ENCODE results near the gene WARS2.

The WARS2 gene

DNA sequence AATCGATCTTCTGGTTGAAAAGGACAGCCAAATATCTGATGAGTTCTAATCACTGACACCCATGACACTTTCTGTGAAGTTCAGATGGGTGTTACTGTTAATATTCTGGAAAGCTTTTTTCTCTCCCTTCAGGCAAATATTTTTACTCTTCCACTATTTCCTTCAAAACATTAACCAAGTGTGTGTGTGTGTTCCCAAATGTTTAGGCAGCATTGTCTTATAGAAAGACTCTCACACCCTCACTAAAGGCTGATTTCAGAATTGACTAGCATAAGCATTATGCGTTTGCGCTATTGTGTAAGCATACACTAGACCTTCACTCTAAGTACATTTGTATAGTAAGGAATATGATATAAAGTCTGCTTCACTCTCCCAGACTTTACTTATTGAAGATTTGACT, 24.7 kb downstream of the WARS2 start:
- Histone ChIP-seq H4K91ac (ENCODE audit: low read depth, low read length, poor library complexity) (no peak overlapping the region), H3K9me3 (replicated peaks in 1 of 2; ENCODE audit: control insufficient read depth in 2 of 2, insufficient read depth in 1 of 2, low read depth in 1 of 2, low read length in 2 of 2) (no peaks in the 10 kb centered on the region), H3K23ac (ENCODE audit: low read depth, low read length, poor library complexity) (no peak overlapping the region), H2BK12ac (ENCODE audit: low read length) (no peak overlapping the region), H3K18ac (ENCODE audit: low read length) (no peak overlapping the region), H2AK5ac (ENCODE audit: low read depth, low read length) (no peak overlapping the region), H3K27me3 (ENCODE audit: control insufficient read depth in 3 of 3, insufficient read depth in 3 of 3, low read depth in 1 of 3, low read length in 3 of 3) (no peaks in the 10 kb centered on the region), H2AFZ (ENCODE audit: low read length) (no peak overlapping the region), H3K4me1 (ENCODE audit: control insufficient read depth in 2 of 2, insufficient read depth in 1 of 2, low read depth in 1 of 2, low read length in 2 of 2) (peaks cover 0 to 11% of the 10 kb centered on the region in 2 donors), H3K4ac (ENCODE audit: low read length) (no peak overlapping the region), H3K9ac (ENCODE audit: low read depth, low read length, poor library complexity) (no peak overlapping the region), H3K36me3 (replicated peaks in 1 of 2; ENCODE audit: control insufficient read depth in 2 of 2, insufficient read depth in 2 of 2, low read length in 2 of 2) (no peaks in the 10 kb centered on the region), H3K4me3 (ENCODE audit: low read length in 2 of 2) (no peak overlapping the region), H3K27ac (replicated peaks; ENCODE audit: low read length) (no peak overlapping the region), H3K4me2 (ENCODE audit: insufficient read depth, low read length, poor library complexity, severe bottlenecking) (no peak overlapping the region), H4K8ac (ENCODE audit: low read depth, low read length) (no peak overlapping the region), H2BK120ac (ENCODE audit: low read depth, low read length) (no peak overlapping the region), H2BK5ac (ENCODE audit: low read length) (no peak overlapping the region), H3K79me1 (ENCODE audit: low read depth, low read length) (no peaks in the 10 kb centered on the region), H3K14ac (ENCODE audit: low read length) (no peak overlapping the region), H2BK15ac (ENCODE audit: low read length) (no peak overlapping the region)
- no peak for DNase-seq (ENCODE audit: low spot score)
- WGBS, 2 donors (ENCODE audit: extremely low coverage in 2 of 2, insufficient read length in 2 of 2, insufficient replicate concordance in 1 of 2) = no CpG with 5 or more reads among the region's 3 CpGs

DNA sequence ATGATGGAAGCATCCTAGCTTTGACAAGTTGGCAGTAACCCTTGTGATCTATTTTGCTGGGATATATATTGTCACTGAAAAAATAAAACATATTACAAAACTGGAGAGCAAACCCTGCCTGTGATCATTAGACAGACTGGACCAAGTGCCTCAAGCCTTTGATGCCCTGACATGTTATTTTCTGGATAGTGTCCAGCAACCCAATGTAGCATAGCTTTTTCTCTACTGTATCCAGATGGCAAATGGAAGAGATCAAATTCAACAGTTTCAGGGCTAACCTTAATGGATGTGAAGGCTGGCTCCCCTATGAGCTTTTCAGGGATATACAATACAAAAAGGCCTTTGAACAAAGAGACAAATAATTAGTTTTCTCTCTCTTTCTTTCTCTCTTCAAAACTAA, 25.1 kb downstream of the WARS2 start:
- H2AFZ ChIP-seq (ENCODE audit: low read length) = no peak overlapping the region
- H3K9ac ChIP-seq (ENCODE audit: low read depth, low read length, poor library complexity) = no peak overlapping the region
- H2BK12ac ChIP-seq (ENCODE audit: low read length) = no peak overlapping the region
- H3K4me3 ChIP-seq (ENCODE audit: low read length in 2 of 2) = no peak overlapping the region
- no peak overlapping the region for H3K18ac ChIP-seq (ENCODE audit: low read length)
- no peak overlapping the region for H3K4me2 ChIP-seq (ENCODE audit: insufficient read depth, low read length, poor library complexity, severe bottlenecking)
- H3K27me3 ChIP-seq (ENCODE audit: control insufficient read depth in 3 of 3, insufficient read depth in 3 of 3, low read depth in 1 of 3, low read length in 3 of 3) = no peaks in the 10 kb centered on the region
- DNase-seq (ENCODE audit: low spot score) = no peak
- no peak overlapping the region for H4K91ac ChIP-seq (ENCODE audit: low read depth, low read length, poor library complexity)
- H3K27ac ChIP-seq (replicated peaks; ENCODE audit: low read length) = no peak overlapping the region
- no peaks in the 10 kb centered on the region for H3K79me1 ChIP-seq (ENCODE audit: low read depth, low read length)
- no peak overlapping the region for H3K23ac ChIP-seq (ENCODE audit: low read depth, low read length, poor library complexity)
- no peak overlapping the region for H2BK120ac ChIP-seq (ENCODE audit: low read depth, low read length)
- no peaks in the 10 kb centered on the region for H3K36me3 ChIP-seq (replicated peaks in 1 of 2; ENCODE audit: control insufficient read depth in 2 of 2, insufficient read depth in 2 of 2, low read length in 2 of 2)
- H3K4ac ChIP-seq (ENCODE audit: low read length) = no peak overlapping the region
- no peak overlapping the region for H2AK5ac ChIP-seq (ENCODE audit: low read depth, low read length)
- peaks cover 0 to 11% of the 10 kb centered on the region in 2 donors for H3K4me1 ChIP-seq (ENCODE audit: control insufficient read depth in 2 of 2, insufficient read depth in 1 of 2, low read depth in 1 of 2, low read length in 2 of 2)
- no peak overlapping the region for H2BK15ac ChIP-seq (ENCODE audit: low read length)
- no peak overlapping the region for H4K8ac ChIP-seq (ENCODE audit: low read depth, low read length)
- no peak overlapping the region for H3K14ac ChIP-seq (ENCODE audit: low read length)
- H2BK5ac ChIP-seq (ENCODE audit: low read length) = no peak overlapping the region
- no peaks in the 10 kb centered on the region for H3K9me3 ChIP-seq (replicated peaks in 1 of 2; ENCODE audit: control insufficient read depth in 2 of 2, insufficient read depth in 1 of 2, low read depth in 1 of 2, low read length in 2 of 2)

DNA sequence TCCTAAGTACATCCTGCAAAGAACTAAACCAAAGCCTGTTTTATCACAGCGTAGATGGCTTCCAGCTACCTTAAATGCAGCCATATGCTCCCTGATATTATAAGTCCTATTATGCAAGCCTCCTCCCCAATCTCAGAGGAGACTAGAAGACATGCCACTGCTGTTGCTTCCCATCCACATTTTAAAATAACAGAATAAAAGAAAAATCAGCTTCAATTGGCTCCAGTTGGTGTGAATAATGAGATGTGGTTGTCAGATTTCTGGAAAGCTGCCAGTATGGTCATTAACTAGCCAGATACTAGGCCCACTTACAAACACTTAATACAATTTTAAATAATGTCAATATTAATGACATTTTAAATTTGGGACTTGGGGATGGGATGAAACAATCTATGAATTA, 25.7 kb downstream of the WARS2 start:
- H4K91ac ChIP-seq (ENCODE audit: low read depth, low read length, poor library complexity) = no peak overlapping the region
- H3K23ac ChIP-seq (ENCODE audit: low read depth, low read length, poor library complexity) = no peak overlapping the region
- peaks cover 0 to 11% of the 10 kb centered on the region in 2 donors for H3K4me1 ChIP-seq (ENCODE audit: control insufficient read depth in 2 of 2, insufficient read depth in 1 of 2, low read depth in 1 of 2, low read length in 2 of 2)
- no peak for DNase-seq (ENCODE audit: low spot score)
- no peak overlapping the region for H2BK5ac ChIP-seq (ENCODE audit: low read length)
- H3K18ac ChIP-seq (ENCODE audit: low read length) = no peak overlapping the region
- no peak overlapping the region for H3K4me3 ChIP-seq (ENCODE audit: low read length in 2 of 2)
- no peaks in the 10 kb centered on the region for H3K9me3 ChIP-seq (replicated peaks in 1 of 2; ENCODE audit: control insufficient read depth in 2 of 2, insufficient read depth in 1 of 2, low read depth in 1 of 2, low read length in 2 of 2)
- H3K14ac ChIP-seq (ENCODE audit: low read length) = no peak overlapping the region
- H2BK120ac ChIP-seq (ENCODE audit: low read depth, low read length) = no peak overlapping the region
- H3K4me2 ChIP-seq (ENCODE audit: insufficient read depth, low read length, poor library complexity, severe bottlenecking) = no peak overlapping the region
- H2BK12ac ChIP-seq (ENCODE audit: low read length) = no peak overlapping the region
- no CpG with 5 or more reads among the region's 1 CpG for WGBS, 2 donors (ENCODE audit: extremely low coverage in 2 of 2, insufficient read length in 2 of 2, insufficient replicate concordance in 1 of 2)
- no peaks in the 10 kb centered on the region for H3K79me1 ChIP-seq (ENCODE audit: low read depth, low read length)
- no peak overlapping the region for H3K9ac ChIP-seq (ENCODE audit: low read depth, low read length, poor library complexity)
- no peak overlapping the region for H2AFZ ChIP-seq (ENCODE audit: low read length)
- no peak overlapping the region for H4K8ac ChIP-seq (ENCODE audit: low read depth, low read length)
- H3K36me3 ChIP-seq (replicated peaks in 1 of 2; ENCODE audit: control insufficient read depth in 2 of 2, insufficient read depth in 2 of 2, low read length in 2 of 2) = no peaks in the 10 kb centered on the region
- H3K27ac ChIP-seq (replicated peaks; ENCODE audit: low read length) = no peak overlapping the region
- H2BK15ac ChIP-seq (ENCODE audit: low read length) = no peak overlapping the region
- H2AK5ac ChIP-seq (ENCODE audit: low read depth, low read length) = no peak overlapping the region
- no peaks in the 10 kb centered on the region for H3K27me3 ChIP-seq (ENCODE audit: control insufficient read depth in 3 of 3, insufficient read depth in 3 of 3, low read depth in 1 of 3, low read length in 3 of 3)
- H3K4ac ChIP-seq (ENCODE audit: low read length) = no peak overlapping the region

DNA sequence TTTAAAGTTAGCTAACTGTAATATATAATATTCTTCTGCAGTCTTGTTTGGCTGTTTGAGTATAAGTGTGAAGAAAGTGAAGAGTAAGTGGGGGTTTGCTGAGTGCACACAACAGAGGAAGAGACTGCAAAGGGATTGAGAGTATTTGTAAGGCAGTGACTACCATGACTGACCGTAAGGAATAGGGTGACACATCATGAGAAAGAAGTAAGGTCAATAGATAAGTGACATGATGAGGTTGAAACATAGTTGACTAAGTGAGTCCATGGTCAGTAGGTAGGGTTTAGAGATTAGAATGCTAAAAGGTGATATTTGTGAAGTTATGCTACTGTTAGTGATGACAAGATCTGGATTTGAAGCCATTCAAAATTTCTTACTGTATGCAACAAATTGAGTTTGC, 27.7 kb downstream of the WARS2 start:
- Histone ChIP-seq H4K8ac (ENCODE audit: low read depth, low read length) (no peak overlapping the region), H3K4me1 (ENCODE audit: control insufficient read depth in 2 of 2, insufficient read depth in 1 of 2, low read depth in 1 of 2, low read length in 2 of 2) (peaks cover 0 to 11% of the 10 kb centered on the region in 2 donors), H2BK15ac (ENCODE audit: low read length) (no peak overlapping the region), H3K14ac (ENCODE audit: low read length) (no peak overlapping the region), H3K79me1 (ENCODE audit: low read depth, low read length) (no peaks in the 10 kb centered on the region), H3K9me3 (replicated peaks in 1 of 2; ENCODE audit: control insufficient read depth in 2 of 2, insufficient read depth in 1 of 2, low read depth in 1 of 2, low read length in 2 of 2) (no peaks in the 10 kb centered on the region), H3K36me3 (replicated peaks in 1 of 2; ENCODE audit: control insufficient read depth in 2 of 2, insufficient read depth in 2 of 2, low read length in 2 of 2) (no peaks in the 10 kb centered on the region), H2BK120ac (ENCODE audit: low read depth, low read length) (no peak overlapping the region), H3K4me3 (ENCODE audit: low read length in 2 of 2) (no peak overlapping the region), H3K4ac (ENCODE audit: low read length) (no peak overlapping the region), H4K91ac (ENCODE audit: low read depth, low read length, poor library complexity) (no peak overlapping the region), H3K9ac (ENCODE audit: low read depth, low read length, poor library complexity) (no peak overlapping the region), H2BK5ac (ENCODE audit: low read length) (no peak overlapping the region), H2AFZ (ENCODE audit: low read length) (no peak overlapping the region), H3K27me3 (ENCODE audit: control insufficient read depth in 3 of 3, insufficient read depth in 3 of 3, low read depth in 1 of 3, low read length in 3 of 3) (no peaks in the 10 kb centered on the region), H3K18ac (ENCODE audit: low read length) (no peak overlapping the region), H2AK5ac (ENCODE audit: low read depth, low read length) (no peak overlapping the region), H2BK12ac (ENCODE audit: low read length) (no peak overlapping the region), H3K4me2 (ENCODE audit: insufficient read depth, low read length, poor library complexity, severe bottlenecking) (no peak overlapping the region), H3K27ac (replicated peaks; ENCODE audit: low read length) (no peak overlapping the region), H3K23ac (ENCODE audit: low read depth, low read length, poor library complexity) (no peak overlapping the region)
- no peak for DNase-seq (ENCODE audit: low spot score)
- WGBS, 2 donors (ENCODE audit: extremely low coverage in 2 of 2, insufficient read length in 2 of 2, insufficient replicate concordance in 1 of 2) = no CpG with 5 or more reads among the region's 1 CpG

Data from neuronal stem cell (in vitro differentiated cells).